ENCODE data around the gene RPS6KA1. TPM values are rescaled to one million over a fixed set of nuclear protein-coding genes. Genes with fewer than 3 reads are reported as not detected.

The RPS6KA1 gene
- total and polyA plus RNA-seq, 10 of the 15 experiments (the other 5 are each of a cell fraction or from before 2014, with no cell fraction given), result 5.0 to 136 (median 91.5) TPM

GRCh38 chr1:26556111-26556510 lies 26.6 kb downstream of the RPS6KA1 start (continued):
- no peak for TF ChIP-seq ZNF592 (IDR thresholded peaks at IDR 0.05)
- no peak for TF ChIP-seq ZNF24 (IDR thresholded peaks at IDR 0.05)

- in situ Hi-C loops (cut with MboI), result no loop called here
- Histone ChIP-seq H3K36me3 (ENCODE audit: control insufficient read depth in 2 of 2, insufficient read depth in 2 of 2, low read length in 1 of 2) (peaks cover 53 to 56% of the 10 kb centered on the region in 2 experiments), H2AFZ (ENCODE audit: control insufficient read depth, low read depth, low read length) (no peak overlapping the region), H3K4me1 (ENCODE audit: control insufficient read depth, insufficient read depth, low read length) (no peaks in the 10 kb centered on the region), H3K4me2 (ENCODE audit: control insufficient read depth, insufficient read depth) (no peak overlapping the region), H3K9me3 (replicated peaks; ENCODE audit: control insufficient read depth, insufficient read depth, low read length) (no peaks in the 10 kb centered on the region), H3K27ac (ENCODE audit: control insufficient read depth, insufficient read depth) (no peak overlapping the region), H4K20me1 (ENCODE audit: control insufficient read depth, insufficient read depth) (no peaks in the 10 kb centered on the region), H3K9ac (ENCODE audit: control insufficient read depth, insufficient read depth, low read length) (no peak overlapping the region), H3K79me2 (ENCODE audit: control insufficient read depth, insufficient read depth, low read length) (no peaks in the 10 kb centered on the region), H3K4me3 (no peak overlapping the region), H3K27me3 (replicated peaks in 1 of 2; ENCODE audit: control insufficient read depth in 2 of 2, insufficient read depth in 2 of 2, low read length in 1 of 2) (no peaks in the 10 kb centered on the region)
- WGBS (ENCODE audit: insufficient coverage, insufficient replicate concordance, low lambda C conversion rate, missing lambda C conversion rate), result 96% methylated on average over 14 of the region's 14 CpGs
- RAD21 ChIA-PET (ENCODE audit: unreplicated experiment), result no interaction called here
- intact Hi-C loops (cut with micrococcal nuclease; ENCODE audit: unreplicated experiment), result no loop called here
- FAIRE-seq (no peak), ATAC-seq (no peak), DNase-seq (ENCODE audit: low read depth, low spot score) (no peak)
- TF ChIP-seq EZH2 (IDR thresholded peaks at IDR 0.05; ENCODE audit: borderline replicate concordance, control insufficient read depth, low read depth, low read length) (no peak), PBX3 (IDR thresholded peaks at IDR 0.05; ENCODE audit: insufficient replicate concordance, low read depth, low read length) (no peak), ZNF217 (IDR thresholded peaks at IDR 0.05) (no peak), BACH1 (IDR thresholded peaks at IDR 0.05; ENCODE audit: borderline replicate concordance) (no peak), MAX (IDR thresholded peaks at IDR 0.05; ENCODE audit: low read depth, low read length) (no peak), SMARCA5 (IDR thresholded peaks at IDR 0.05) (no peak), GABPA (IDR thresholded peaks at IDR 0.05; ENCODE audit: low read depth) (no peak), MXI1 (IDR thresholded peaks at IDR 0.05; ENCODE audit: low read depth, low read length) (no peak), HCFC1 (IDR thresholded peaks at IDR 0.05; ENCODE audit: low read length) (no peak), BCL3 (IDR thresholded peaks at IDR 0.05; ENCODE audit: borderline replicate concordance, insufficient read depth, low read depth, low read length, poor library complexity, severe bottlenecking) (no peak)
- CTCF ChIA-PET, result no interaction called here
- POLR2A ChIA-PET, result no interaction called here
- no TSS peak for BruUV-seq (replicated peaks)
- SMC1A ChIA-PET (ENCODE audit: uncharacterized antibody, unreplicated experiment), result no interaction called here
Observed at GRCh38 chr1:26557008-26557407, 27.4 kb downstream of the RPS6KA1 start.
